HepG2 (cell line): ENCODE data around the gene ANKRD7. TPM values are rescaled to one million over a fixed set of nuclear protein-coding genes. Genes with fewer than 3 reads are reported as not detected.

Experiments
- ATAC-seq: fragments of 200-7000 bp; cut with Tn5 transposase; 3 replicates; pipeline ENCODE4 v1.9.1; 2020; ENCODE audit warnings: mild to moderate bottlenecking, moderate library complexity
- BruUV-seq: library from RNA; stranded (reverse); fragments of 400-500 nt; replicated peaks from 2 replicates; lab custom pipeline; 2021; lab: Mats Ljungman, UMichigan
- CTCF ChIA-PET: fragments of 300-600 bp; formaldehyde crosslinking; extraction: SDS; loops from one replicate; lab custom pipeline; 2021; ENCODE audit warnings: low total read pairs, inconsistent platforms, low intra/inter-chr PET ratio; lab: Yijun Ruan, JAX
- POLR2A ChIA-PET: fragments of 350-600 bp; sonication (Branson Sonifier 250); formaldehyde crosslinking; loops from one replicate; lab custom pipeline; 2020; ENCODE audit warnings: antibody characterized with exemption, inconsistent platforms; lab: Yijun Ruan, JAX
- DNase-seq: peaks from one replicate; pipeline ENCODE4 v3.0.0-alpha.2; 2015; ENCODE audit warnings: low spot score
- FAIRE-seq: peaks from 3 replicates; lab custom pipeline; 2011; peaks lifted over from hg19 to GRCh38; lab: Jason Lieb, UNC
- H2AFZ ChIP-seq: one replicate; pipeline ENCODE4 v1.6.1; 2011; ENCODE audit warnings: low read length, inconsistent platforms
- H3K27ac ChIP-seq: fragments of 300-600 bp; 3 replicates; pipeline ENCODE4 v1.8.0; 2011; ENCODE audit warnings: mixed run types, mild to moderate bottlenecking, mixed read lengths, low read length, inconsistent platforms; ENCODE audit not compliant: insufficient read depth; ENCODE audit errors: extremely low read length
- H3K27me3 ChIP-seq, 2 experiments: fragments of 200-600 bp in 1 of 2; 2 replicates in 1 of 2; 3 replicates in 1 of 2; pipeline versions ENCODE4 v1.6.0 to v1.8.0; 2011; ENCODE audit warnings: low read length in 2 of 2, mild to moderate bottlenecking in 2 of 2, moderate library complexity in 2 of 2, inconsistent platforms in 1 of 2; ENCODE audit not compliant: insufficient read depth in 2 of 2, control insufficient read depth in 1 of 2
- H3K36me3 ChIP-seq, 2 experiments: fragments of 200-600 bp in 1 of 2; replicated peaks in 1 of 2; 2 replicates in 1 of 2; 3 replicates in 1 of 2; pipeline versions ENCODE4 v1.5.1 to v1.8.0; 2011; ENCODE audit warnings: low read length in 2 of 2, inconsistent platforms in 1 of 2; ENCODE audit not compliant: insufficient read depth in 2 of 2, control insufficient read depth in 1 of 2
- H3K4me1 ChIP-seq: 2 replicates; pipeline ENCODE4 v1.5.1; 2012; ENCODE audit warnings: low read length, inconsistent platforms; ENCODE audit not compliant: insufficient read depth
- H3K4me2 ChIP-seq: 2 replicates; pipeline ENCODE4 v1.6.0; 2011; ENCODE audit warnings: low read depth, low read length, inconsistent platforms
- H3K4me3 ChIP-seq, 3 experiments: fragments of 200-600 bp in 1 of 3; sonication (generic), shearing (Covaris generic) in 1 of 3; replicated peaks in 1 of 3; 2 replicates each; pipeline ENCODE4 v1.5.1; 2011 to 2016; ENCODE audit warnings: low read length in 3 of 3, inconsistent platforms in 2 of 3, low read depth in 2 of 3, mild to moderate bottlenecking in 2 of 3, control low read depth in 1 of 3, mixed read lengths in 1 of 3; ENCODE audit not compliant: insufficient read depth in 1 of 3
- H3K79me2 ChIP-seq: one replicate; pipeline ENCODE4 v1.6.1; 2011; ENCODE audit warnings: low read length, inconsistent platforms; ENCODE audit not compliant: insufficient read depth
- H3K9ac ChIP-seq: 2 replicates; pipeline ENCODE4 v1.6.0; 2011; ENCODE audit warnings: mild to moderate bottlenecking, low read depth, low read length, inconsistent platforms; ENCODE audit not compliant: insufficient read depth
- H3K9me3 ChIP-seq: 2 replicates; pipeline ENCODE4 v1.5.1; 2012; ENCODE audit warnings: mild to moderate bottlenecking, low read length
- H4K20me1 ChIP-seq: 2 replicates; pipeline ENCODE4 v1.6.0; 2011; ENCODE audit warnings: inconsistent platforms, mild to moderate bottlenecking, low read length, moderate library complexity; ENCODE audit not compliant: insufficient read depth
- ATRX ChIP-seq: sonication (generic); formaldehyde crosslinking; IDR thresholded peaks from 2 replicates; pipeline ENCODE4 v1.4.0; 2020; ENCODE audit warnings: missing genetic modification reagents, borderline replicate concordance
- GATAD1 ChIP-seq: IDR thresholded peaks from 2 replicates; pipeline ENCODE4 v1.6.1; 2016; ENCODE audit warnings: missing genetic modification reagents, missing compliant biosample characterization
- HMGA1 ChIP-seq: sonication (generic); formaldehyde crosslinking; conservative IDR thresholded peaks from 2 replicates; pipeline ENCODE4 v1.4.0; 2020; ENCODE audit warnings: missing genetic modification reagents
- MTA3 ChIP-seq: sonication (generic); formaldehyde crosslinking; IDR thresholded peaks from 2 replicates; pipeline ENCODE4 v1.4.0; 2020; ENCODE audit warnings: missing genetic modification reagents
- NFE2 ChIP-seq: sonication (generic); formaldehyde crosslinking; IDR thresholded peaks from 2 replicates; pipeline ENCODE4 v1.4.0; 2020; ENCODE audit warnings: missing genetic modification reagents
- RFX3 ChIP-seq: IDR thresholded peaks from 2 replicates; pipeline ENCODE4 v1.6.1; 2016; ENCODE audit warnings: missing biosample characterization, missing genetic modification reagents
- SOX6 ChIP-seq, 2 experiments: fragments of 450-650 bp in 1 of 2; sonication (generic) in 1 of 2; formaldehyde crosslinking in 1 of 2; IDR thresholded peaks; 2 replicates each; pipeline versions ENCODE4 v1.4.0 to v1.6.1; 2017 to 2020; ENCODE audit warnings: antibody characterized with exemption in 1 of 2, mild to moderate bottlenecking in 1 of 2, missing genetic modification reagents in 1 of 2
- ZNF30 ChIP-seq: sonication (generic); formaldehyde crosslinking; IDR thresholded peaks from 2 replicates; pipeline ENCODE4 v1.5.0; 2020; ENCODE audit warnings: mild to moderate bottlenecking, missing genetic modification reagents
- ZNF572 ChIP-seq: sonication (generic); formaldehyde crosslinking; IDR thresholded peaks from 2 replicates; pipeline ENCODE4 v1.5.1; 2020; ENCODE audit warnings: mild to moderate bottlenecking, missing genetic modification reagents
- WGBS: methylation state at CpG from one replicate; pipeline ENCODE4 v1.1.6; 2017; ENCODE audit warnings: low lambda C conversion rate; 5-methylcytosine and 5-hydroxymethylcytosine counted together
- in situ Hi-C: cut with HindIII; loops from 2 replicates; pipeline ENCODE4 v1.10.0; 2017; ENCODE audit warnings: low pct_unique_long_range_greater_than_20kb; ENCODE audit not compliant: extremely low pct_ligation_motif_present
- intact Hi-C: fragments of 100-400 bp; cut with micrococcal nuclease; formaldehyde crosslinking; loops from one replicate; pipeline ENCODE4 v1.10.0; 2022; ENCODE audit not compliant: unreplicated experiment
- polyA plus RNA-seq, 8 experiments: library from polyadenylated mRNA; depleted of rRNA in 3 of 8; stranded (reverse) in 7 of 8; unstranded in 1 of 8; fragments of >200 nt; fragmentation: Illumina TruSeq in 4 of 8; extraction: Trizol in 4 of 8; gene quantifications; 2 replicates each; pipeline versions ENCODE4 v1.2.1 to v1.2.3, GENCODE V29; 2011 to 2016; ENCODE audit warnings: low read depth in 4 of 8, missing spikeins in 1 of 8, mixed read lengths in 1 of 8; ENCODE audit not compliant: insufficient read depth in 1 of 8
- total RNA-seq, 5 experiments: library from RNA; depleted of rRNA; stranded (reverse); fragments of >200 nt; fragmentation: Illumina TruSeq; extraction: Trizol; gene quantifications; 2 replicates each; pipeline ENCODE4 v1.2.3, GENCODE V29; 2016; ENCODE audit warnings: low read depth in 1 of 5
- TF ChIP-seq, protein P1 (sequence below): IDR thresholded peaks from 2 replicates; pipeline ENCODE4 v1.6.1; 2016; ENCODE audit warnings: missing compliant biosample characterization, missing genetic modification reagents, borderline replicate concordance

ANKRD7 gene
- total and polyA plus RNA-seq, 2 of the 13 experiments (the other 11 are each of a cell fraction or from before 2014, with no cell fraction given) = not detected

GRCh38 chr7:118217210-118217619 lies 7.3 kb upstream of the ANKRD7 start:
- DNase-seq = no peak
- Histone ChIP-seq H3K36me3 (no peaks in the 10 kb centered on the region), H3K79me2 (no peaks in the 10 kb centered on the region), H3K27me3 (no peaks in the 10 kb centered on the region; a peak in 1 of 5 replicates), H2AFZ (no peak overlapping the region), H3K9me3 (no peaks in the 10 kb centered on the region), H3K4me3 (no peak overlapping the region), H3K27ac (no peak overlapping the region), H3K9ac (no peak overlapping the region), H4K20me1 (no peaks in the 10 kb centered on the region), H3K4me1 (no peaks in the 10 kb centered on the region), H3K4me2 (no peak overlapping the region)
- in situ Hi-C loops = no loop called here
- 0% methylated on average over 1 of the region's 1 CpG for WGBS
- no peak for FAIRE-seq
- no peak for TF ChIP-seq NFE2
- no peak for TF ChIP-seq ZNF30
- no peak for TF ChIP-seq RFX3 (CRISPR knock-in tag)
- TF ChIP-seq, protein P1, sequence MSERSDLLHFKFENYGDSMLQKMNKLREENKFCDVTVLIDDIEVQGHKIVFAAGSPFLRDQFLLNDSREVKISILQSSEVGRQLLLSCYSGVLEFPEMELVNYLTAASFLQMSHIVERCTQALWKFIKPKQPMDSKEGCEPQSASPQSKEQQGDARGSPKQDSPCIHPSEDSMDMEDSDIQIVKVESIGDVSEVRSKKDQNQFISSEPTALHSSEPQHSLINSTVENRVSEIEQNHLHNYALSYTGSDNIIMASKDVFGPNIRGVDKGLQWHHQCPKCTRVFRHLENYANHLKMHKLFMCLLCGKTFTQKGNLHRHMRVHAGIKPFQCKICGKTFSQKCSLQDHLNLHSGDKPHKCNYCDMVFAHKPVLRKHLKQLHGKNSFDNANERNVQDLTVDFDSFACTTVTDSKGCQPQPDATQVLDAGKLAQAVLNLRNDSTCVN (CRISPR knock-in tag) = no peak
- TF ChIP-seq SOX6 (IDR thresholded peaks at IDR 0.05) = no peak
- no peak for TF ChIP-seq SOX6 (CRISPR knock-in tag; IDR thresholded peaks at IDR 0.05)
- no peak for TF ChIP-seq HMGA1 (CRISPR knock-in tag)
- TF ChIP-seq GATAD1 (CRISPR knock-in tag) = no peak
- TF ChIP-seq MTA3 = no peak
- no peak for TF ChIP-seq ZNF572 (CRISPR knock-in tag)
- TF ChIP-seq ATRX (CRISPR knock-in tag) = no peak
- POLR2A ChIA-PET = no interaction called here
- no TSS peak for BruUV-seq
- no peak for ATAC-seq
- intact Hi-C loops = no loop called here
- CTCF ChIA-PET = no interaction called here
